Mucosa of descending colon (tissue), 3 donors: ENCODE measurements around the gene ZNF263. TPM values are rescaled to one million over a fixed set of nuclear protein-coding genes. Genes with fewer than 3 reads are reported as not detected.

Source experiments
- ATAC-seq: fragments of 200-7000 bp; cut with Tn5 transposase; one replicate; pipeline ENCODE4 v1.9.1; 2020; ENCODE audit warnings: mild to moderate bottlenecking, moderate library complexity
- DNase-seq, 3 donors: peaks; one replicate each; pipeline ENCODE4 v3.0.0-alpha.2; 2020
- H3K36me3 ChIP-seq: fragments of 200-600 bp; one replicate; pipeline ENCODE4 v1.8.0; 2021; ENCODE audit warnings: low read depth, mild to moderate bottlenecking
- H3K4me1 ChIP-seq: fragments of 200-600 bp; one replicate; pipeline ENCODE4 v1.8.0; 2021; ENCODE audit warnings: low read depth, mild to moderate bottlenecking
- H3K4me3 ChIP-seq: fragments of 200-600 bp; one replicate; pipeline ENCODE4 v1.8.0; 2021; ENCODE audit warnings: mild to moderate bottlenecking
- H3K9me3 ChIP-seq: fragments of 200-600 bp; one replicate; pipeline ENCODE4 v1.8.0; 2021; ENCODE audit warnings: mild to moderate bottlenecking
- intact Hi-C, 2 donors: fragments of 100-400 bp; cut with DNase I in 1 of 2; cut with micrococcal nuclease in 1 of 2; formaldehyde crosslinking; loops; one replicate each; pipeline versions ENCODE4 v1.11.0 to v1.11.1; 2022; cut with DNase I, micrococcal nuclease
- long read RNA-seq, 2 donors: library from polyadenylated mRNA; unstranded; transcript quantifications; one replicate each; pipeline ENCODE4 v2.0.0, GENCODE V29; 2019 to 2021
- total RNA-seq, 3 donors: library from RNA; stranded (reverse); fragmentation: NEBNext Ultra II Directional in 2 of 3; extraction: Animal tissue kit (Norgen Biotek cat#: 25700) in 2 of 3; gene quantifications; one replicate each; pipeline versions ENCODE4 v1.2.1 to v1.2.4, GENCODE V29; 2021 to 2023
- TF ChIP-seq, protein P1 (sequence below): fragments of 200-600 bp; IDR thresholded peaks from one replicate; pipeline ENCODE4 v1.8.0; 2022; ENCODE audit warnings: antibody characterized with exemption, mild to moderate bottlenecking
- donor health status: DM: no; HTN: no; CAD: no; lungs with moderate emphysema.
- donor health status: DM: no; HTN: no; CAD: no.
- donor health status: DM: no; HTN: yes; CAD: no.

Gene ZNF263
- total RNA-seq = 10 to 100 TPM; 20.6 to 24.6 (median 21.0) TPM
- long read RNA-seq, donor 1, transcript ZNF263-205 (2 exons, 1,139 nt) = minor isoform, 8 of 35 reads
- long read RNA-seq, donor 1, transcript ZNF263-201 (6 exons, 3,830 nt) = major isoform, 10 of 35 reads
- long read RNA-seq, donor 1, transcript ZNF263-208 (3 exons, 851 nt) = minor isoform, 6 of 35 reads
- long read RNA-seq, donor 1, partial matches to known transcripts = 2 of 35 reads
- long read RNA-seq, donor 1, other reads (novel, unspliced or antisense) = 9 of 35 reads
- long read RNA-seq, donor 2, partial matches to known transcripts = 0 of 3 reads
- long read RNA-seq, donor 2, other reads (novel, unspliced or antisense) = 1 of 3 reads

DNA sequence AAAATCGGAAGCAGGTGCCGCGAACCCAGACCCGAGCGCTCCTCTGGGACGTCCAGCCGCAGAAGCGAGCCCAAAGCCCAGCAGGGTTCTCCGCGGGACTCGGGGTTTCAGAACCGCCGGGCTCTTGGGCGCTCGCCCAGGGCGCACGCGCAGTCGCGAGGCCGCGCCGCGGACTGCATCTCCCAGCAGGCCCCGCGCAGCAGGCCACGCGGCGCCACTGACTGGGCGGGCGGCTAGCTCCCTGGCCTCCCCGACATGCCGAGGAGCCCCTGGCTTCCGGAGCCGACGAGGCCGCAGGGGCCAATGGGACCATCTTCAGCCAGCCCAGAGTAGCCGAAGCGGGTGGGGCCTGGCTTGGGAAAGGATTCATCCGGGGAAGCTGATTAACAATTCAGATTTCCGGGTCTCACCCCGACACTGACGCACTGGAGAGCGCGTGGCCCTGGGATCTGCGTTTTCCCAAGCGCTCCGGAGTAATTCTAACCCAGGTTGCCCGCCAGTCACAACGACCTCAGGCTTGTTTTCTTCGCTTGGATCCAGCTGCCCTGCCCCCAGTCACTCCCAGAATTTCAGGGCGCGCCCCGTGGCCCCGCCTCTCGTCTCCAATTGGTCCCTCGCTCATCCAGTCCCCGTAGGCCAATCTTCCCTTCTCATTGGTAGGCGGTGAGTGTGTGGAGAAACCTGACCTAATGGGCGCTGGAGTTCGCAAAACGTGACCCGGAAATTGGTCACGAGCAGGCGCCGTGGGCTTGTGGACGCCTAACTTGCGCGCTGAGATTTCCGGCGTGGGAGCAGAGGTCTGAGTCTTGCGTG is at the start of gene ZNF263:
TSS of gene ZNF263 (plus strand) at position 762 of the 813 bp plus-strand sequence. CDS start 328 bp downstream, outside the sequence.
- peaks cover 16% of the 10 kb centered on the region for H3K4me1 ChIP-seq
- peak within 1 kb of the TSS; percentile 93 for H3K4me3 ChIP-seq
- DNase-seq (peak; percentile 97), ATAC-seq (peak; percentile 96)
- peaks cover 15% of the 10 kb centered on the region for H3K9me3 ChIP-seq
- TF ChIP-seq, protein P1, sequence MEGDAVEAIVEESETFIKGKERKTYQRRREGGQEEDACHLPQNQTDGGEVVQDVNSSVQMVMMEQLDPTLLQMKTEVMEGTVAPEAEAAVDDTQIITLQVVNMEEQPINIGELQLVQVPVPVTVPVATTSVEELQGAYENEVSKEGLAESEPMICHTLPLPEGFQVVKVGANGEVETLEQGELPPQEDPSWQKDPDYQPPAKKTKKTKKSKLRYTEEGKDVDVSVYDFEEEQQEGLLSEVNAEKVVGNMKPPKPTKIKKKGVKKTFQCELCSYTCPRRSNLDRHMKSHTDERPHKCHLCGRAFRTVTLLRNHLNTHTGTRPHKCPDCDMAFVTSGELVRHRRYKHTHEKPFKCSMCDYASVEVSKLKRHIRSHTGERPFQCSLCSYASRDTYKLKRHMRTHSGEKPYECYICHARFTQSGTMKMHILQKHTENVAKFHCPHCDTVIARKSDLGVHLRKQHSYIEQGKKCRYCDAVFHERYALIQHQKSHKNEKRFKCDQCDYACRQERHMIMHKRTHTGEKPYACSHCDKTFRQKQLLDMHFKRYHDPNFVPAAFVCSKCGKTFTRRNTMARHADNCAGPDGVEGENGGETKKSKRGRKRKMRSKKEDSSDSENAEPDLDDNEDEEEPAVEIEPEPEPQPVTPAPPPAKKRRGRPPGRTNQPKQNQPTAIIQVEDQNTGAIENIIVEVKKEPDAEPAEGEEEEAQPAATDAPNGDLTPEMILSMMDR = no peak
- intact Hi-C loops = no loop called here
- no peaks in the 10 kb centered on the region for H3K36me3 ChIP-seq

DNA sequence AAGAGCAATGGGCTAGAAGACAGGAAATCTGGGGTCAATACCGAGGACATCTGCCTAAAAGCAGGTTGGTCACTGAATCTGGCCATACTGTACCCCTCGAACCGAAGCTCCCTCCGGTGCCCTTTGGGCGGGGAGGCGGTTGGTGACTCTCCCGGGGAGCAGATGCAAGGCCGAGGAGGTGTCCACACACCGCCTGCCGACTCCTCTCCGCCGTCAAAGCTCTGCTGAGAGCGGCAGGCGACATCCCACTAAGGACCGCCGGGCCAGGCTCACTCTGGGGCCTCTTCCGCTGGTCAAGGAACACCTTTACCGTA is 48.8 kb upstream of the ZNF263 start:
- TF ChIP-seq, protein P1 = no peak
- DNase-seq (no peak), ATAC-seq (no peak)
- Histone ChIP-seq H3K36me3 (peaks cover 13% of the 10 kb centered on the region), H3K4me3 (peak overlapping the region; percentile 81), H3K9me3 (peaks cover 12% of the 10 kb centered on the region), H3K4me1 (peaks cover 8% of the 10 kb centered on the region)
- intact Hi-C loops = no loop called here

- Histone ChIP-seq H3K4me3 (peak within 1 kb of the TSS; percentile 81), H3K4me1 (peaks cover 8% of the 10 kb centered on the region), H3K36me3 (peaks cover 12% of the 10 kb centered on the region), H3K9me3 (peaks cover 7% of the 10 kb centered on the region)
- ATAC-seq = peak; percentile 99
- TF ChIP-seq, protein P1 = no peak
- intact Hi-C loops = no loop called here
- peak; percentile 95 to 98 (median 98) for DNase-seq
These were observed 48.3 kb upstream of the ZNF263 start, which contains the start of gene ZNF200 for GRCh38 chr16:3234857-3235561. TSS of gene ZNF200 (minus strand) at chr16:3235158. CDS start at chr16:3233755, 1,403 bp downstream.

- Histone ChIP-seq H3K4me3 (no peak overlapping the region), H3K9me3 (peaks cover 3% of the 10 kb centered on the region), H3K36me3 (peaks cover 8% of the 10 kb centered on the region), H3K4me1 (peaks cover 8% of the 10 kb centered on the region)
- TF ChIP-seq, protein P1 = no peak
- DNase-seq (peak; percentile 56 to 83 (median 60)), ATAC-seq (no peak)
- intact Hi-C loops = no loop called here
These were observed 47.2 kb upstream of the ZNF263 start for GRCh38 chr16:3235856-3236669.

- DNase-seq (no peak), ATAC-seq (no peak)
- no peaks in the 10 kb centered on the region for H3K36me3 ChIP-seq
- TF ChIP-seq, protein P1 = no peak
- H3K9me3 ChIP-seq = no peaks in the 10 kb centered on the region
- intact Hi-C loops = no loop called here
- H3K4me3 ChIP-seq = no peak overlapping the region
- H3K4me1 ChIP-seq = no peaks in the 10 kb centered on the region
These were observed 41.5 kb upstream of the ZNF263 start for GRCh38 chr16:3241761-3242160.
